ENCODE data around the gene MCCC1. TPM values are rescaled to one million over a fixed set of nuclear protein-coding genes. Genes with fewer than 3 reads are reported as not detected.
"Not testable (repeated sequence)": the region's sequence is repeated elsewhere in the genome, so short reads cannot be mapped to it uniquely, and the experiment has no call there.

The MCCC1 gene
- polyA plus RNA-seq, 5 donors, result 36.7 to 56.7 (median 48.4) TPM

- no peak for DNase-seq
These were observed 40.9 kb downstream of the MCCC1 start for GRCh38 chr3:183058351-183058750.

DNA sequence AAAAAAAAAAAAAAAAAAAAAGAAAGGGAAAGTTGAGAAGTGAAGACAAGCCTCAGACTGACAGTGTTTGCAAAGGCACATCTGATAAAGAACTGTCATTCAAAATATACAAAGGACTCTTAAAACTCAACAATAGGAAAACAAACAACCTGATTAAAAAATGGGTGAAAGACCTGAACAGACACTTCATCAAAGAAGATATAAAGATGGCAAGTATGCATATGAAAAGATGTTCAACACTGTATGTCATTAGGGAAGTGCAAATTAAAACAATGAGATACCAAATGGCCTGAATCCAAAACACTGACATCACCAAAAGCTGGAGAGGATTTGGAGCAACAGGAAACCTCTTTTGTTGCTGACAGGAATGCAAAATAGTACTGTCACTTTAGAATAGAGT lies 48.6 kb downstream of the MCCC1 start:
- no peak for DNase-seq

- no peak for DNase-seq
These were observed 52.4 kb downstream of the MCCC1 start for GRCh38 chr3:183046883-183047282.

- no peak for DNase-seq
These were observed 54.6 kb downstream of the MCCC1 start for GRCh38 chr3:183044547-183045229.

DNA sequence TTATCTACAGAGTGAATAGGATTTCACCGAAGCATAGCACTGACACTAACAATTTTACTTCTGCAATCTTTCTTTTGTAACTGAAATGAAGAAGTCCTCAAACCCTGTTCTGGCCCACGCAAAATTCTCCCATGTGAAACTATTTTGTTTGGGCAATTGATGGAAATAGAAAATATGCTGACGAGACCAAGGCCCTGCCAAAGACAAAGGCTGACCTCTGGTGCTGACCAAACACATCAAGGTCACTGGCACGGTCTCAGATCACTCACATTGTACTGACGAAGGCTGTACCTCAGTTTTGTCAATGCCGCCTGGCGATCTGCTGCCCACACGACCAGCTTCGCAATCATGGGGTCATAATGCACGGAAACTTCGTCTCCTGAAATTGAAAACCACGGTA lies 60.5 kb downstream of the MCCC1 start:
- no peak for DNase-seq

- DNase-seq, result no peak
These were observed 61.1 kb downstream of the MCCC1 start for GRCh38 chr3:183038221-183038620.

GRCh38 chr3:183033746-183034145 lies 65.5 kb downstream of the MCCC1 start:
- DNase-seq, result no peak

- DNase-seq, result no peak
These were observed 66.3 kb downstream of the MCCC1 start for GRCh38 chr3:183032880-183033555.

DNA sequence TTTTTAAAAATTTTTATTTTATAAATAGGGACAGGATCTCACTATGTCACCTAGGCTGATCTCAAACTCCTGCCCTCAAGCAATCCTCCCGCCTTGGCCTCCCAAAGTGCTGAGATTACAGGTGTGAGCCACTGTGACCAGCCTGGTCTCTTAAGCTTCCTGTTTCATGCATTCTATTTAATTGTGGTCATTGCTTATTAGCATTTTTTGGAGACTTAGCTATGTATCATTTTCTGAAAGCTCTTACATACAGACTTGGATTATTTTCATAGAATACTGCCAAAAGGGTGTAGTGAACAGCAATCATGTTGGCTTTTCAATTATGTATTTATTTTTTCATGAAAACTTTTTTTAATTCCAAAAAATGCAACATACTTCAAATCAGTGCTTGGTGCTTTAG lies 67.5 kb downstream of the MCCC1 start:
- DNase-seq, result no peak

- no peak for DNase-seq
These were observed 70.9 kb downstream of the MCCC1 start for GRCh38 chr3:183028416-183028815.

DNA sequence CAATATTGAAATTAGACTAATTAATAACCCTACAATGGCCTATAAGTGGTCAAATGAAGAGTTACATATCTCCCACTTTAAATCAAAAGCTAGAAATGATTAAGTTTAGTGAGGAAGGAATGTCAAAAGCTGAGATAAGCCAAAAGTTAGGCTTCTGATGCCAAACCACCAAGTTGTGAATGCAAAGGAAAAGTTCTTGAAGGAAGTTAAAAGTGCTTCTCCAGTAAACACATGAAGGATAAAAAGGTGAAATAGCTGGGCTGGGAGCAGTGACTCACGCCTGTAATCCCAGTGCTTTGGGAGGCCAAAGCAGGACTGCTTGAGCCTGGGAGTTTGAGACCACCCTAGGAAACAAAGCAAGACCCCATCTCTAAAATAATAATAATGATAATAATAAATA lies 72.0 kb downstream of the MCCC1 start:
- no peak for DNase-seq

- DNase-seq, result no peak
These were observed 76.3 kb downstream of the MCCC1 start for GRCh38 chr3:183022936-183023516.

DNA sequence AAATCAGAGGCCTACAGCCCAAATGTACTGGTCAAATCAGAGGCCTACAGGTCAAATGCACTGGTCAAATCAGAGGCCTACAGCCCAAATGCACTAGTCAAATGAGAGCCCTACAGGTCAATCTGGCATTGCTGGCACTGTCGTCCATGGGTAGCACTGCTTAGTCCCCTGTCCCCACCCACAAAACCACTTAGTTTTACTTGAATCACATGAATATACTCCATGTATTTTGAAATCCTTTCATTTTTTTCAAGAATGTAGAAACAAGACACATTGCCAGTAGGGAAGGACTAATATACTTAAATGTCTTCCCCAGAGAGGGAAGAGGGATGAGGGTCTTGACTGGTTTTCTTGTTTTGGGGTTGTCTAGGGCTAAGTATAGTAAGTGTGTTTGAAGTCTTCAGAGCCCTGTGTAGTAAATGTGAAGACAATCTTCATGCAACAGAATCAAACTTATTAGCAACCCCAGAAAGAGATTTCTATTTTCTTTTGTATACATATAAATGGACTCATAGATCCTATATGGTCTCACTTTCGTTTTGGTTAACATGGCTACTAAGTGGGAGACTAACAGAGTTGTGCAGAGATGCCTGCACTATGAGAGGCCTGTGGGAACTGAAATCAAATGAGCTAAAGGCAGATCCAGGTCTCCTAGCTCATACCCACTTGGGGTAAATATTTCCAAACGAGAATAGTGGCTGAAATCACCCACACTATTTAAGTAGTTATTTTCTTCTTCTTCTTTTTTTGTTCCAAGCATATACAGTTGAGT lies 80.7 kb downstream of the MCCC1 start:
- DNase-seq, result no peak

- no peak for DNase-seq
These were observed 84.1 kb downstream of the MCCC1 start for GRCh38 chr3:183015185-183015584.

GRCh38 chr3:183013856-183014255 lies 85.4 kb downstream of the MCCC1 start:
- no peak for DNase-seq

GRCh38 chr3:183013074-183013473 lies 86.2 kb downstream of the MCCC1 start:
- no peak for DNase-seq

DNA sequence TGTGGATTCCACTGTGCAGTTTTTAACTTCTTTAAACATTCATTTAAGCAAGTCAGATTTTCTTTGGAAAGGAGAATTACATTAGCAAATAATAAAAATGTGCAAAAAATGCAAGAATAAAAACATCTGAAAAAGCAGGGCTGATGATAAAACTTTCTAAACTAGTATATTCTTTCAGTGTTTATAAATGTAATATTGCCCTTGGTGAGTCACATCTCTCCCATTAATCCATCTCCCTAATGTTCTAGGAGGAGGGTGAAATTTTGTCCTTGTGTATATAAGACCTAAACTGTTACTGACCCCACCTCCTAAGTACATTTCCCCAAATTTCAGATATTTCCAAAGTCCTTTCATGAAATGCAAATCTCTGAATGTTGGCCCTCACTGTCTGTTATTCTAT lies 90.5 kb downstream of the MCCC1 start:
- DNase-seq, result no peak

DNA sequence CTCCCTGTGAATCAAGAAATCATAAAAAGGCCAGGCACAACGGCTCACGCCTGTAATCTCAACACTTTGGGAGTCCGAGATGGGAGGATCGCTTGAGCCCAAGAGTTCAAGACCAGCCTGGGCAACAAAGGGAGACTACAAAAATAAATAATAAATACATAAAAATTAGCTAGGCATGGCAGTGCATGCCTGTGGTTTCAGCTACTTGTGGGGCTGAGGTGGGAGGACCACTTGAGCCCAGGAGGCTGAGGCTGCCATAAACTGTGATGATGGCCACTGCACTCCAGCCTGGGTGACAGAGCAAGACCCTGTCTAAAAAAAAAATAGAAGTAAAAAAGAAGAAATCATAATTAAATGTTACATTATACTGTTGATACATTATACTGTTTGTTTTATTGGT lies 91.0 kb downstream of the MCCC1 start:
- DNase-seq, result no peak

GRCh38 chr3:183006396-183007002 lies 92.8 kb downstream of the MCCC1 start:
- no peak for DNase-seq

DNA sequence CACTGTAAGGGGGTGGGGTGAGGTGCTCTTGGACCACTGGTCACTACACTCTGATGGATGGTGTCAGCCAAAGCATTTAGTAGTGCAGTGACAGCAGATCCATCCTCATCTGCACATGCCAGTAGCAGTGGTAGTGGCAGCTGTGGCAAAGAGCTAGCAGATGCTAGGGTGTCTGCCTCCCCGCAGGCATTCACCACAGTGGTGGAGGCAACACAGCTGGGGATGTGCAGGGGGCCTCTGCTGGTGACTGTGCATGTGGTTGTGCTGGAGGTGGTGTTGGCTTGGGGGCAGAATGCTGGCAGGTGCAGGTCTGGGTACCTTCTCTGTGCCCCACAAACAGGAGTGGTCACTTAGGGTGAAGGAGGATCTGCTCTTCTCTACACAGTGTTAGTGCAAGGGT lies 99.5 kb downstream of the MCCC1 start:
- no peak for DNase-seq

DNA sequence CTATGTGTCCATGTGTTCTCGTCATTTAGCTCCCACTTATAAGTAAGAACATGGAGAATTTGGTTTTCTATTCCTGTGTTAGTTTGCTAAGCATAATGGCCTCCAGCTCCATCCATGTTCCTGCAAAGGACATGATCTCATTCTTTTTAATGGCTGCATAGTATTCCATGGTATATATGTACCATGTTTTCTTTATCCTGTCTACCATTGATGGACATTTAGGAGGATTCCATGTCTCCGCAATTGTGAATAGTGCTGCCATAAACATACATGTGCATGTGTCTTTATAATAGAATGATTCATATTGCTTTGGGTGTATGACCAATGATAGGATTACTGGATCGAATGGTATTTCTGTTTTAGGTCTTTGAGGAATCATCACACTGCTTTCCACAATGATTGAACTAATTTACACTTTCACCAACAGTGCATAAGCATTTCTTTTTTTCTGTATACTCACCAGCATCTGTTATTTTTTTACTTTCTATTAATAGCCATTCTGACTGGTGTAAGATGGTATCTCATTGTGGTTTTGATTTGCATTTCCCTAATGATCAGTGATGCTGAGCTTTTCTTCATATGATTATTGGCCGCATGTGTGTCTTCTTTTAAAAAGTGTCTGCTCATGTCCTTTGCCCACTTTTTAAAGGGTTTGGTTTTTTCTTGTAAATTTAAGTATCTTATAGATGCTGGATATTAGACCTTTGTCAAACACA lies 105.7 kb downstream of the MCCC1 start:
- DNase-seq, result not testable (repeated sequence)
